ENCODE measurements around the gene KIAA2012.

KIAA2012 gene

DNA sequence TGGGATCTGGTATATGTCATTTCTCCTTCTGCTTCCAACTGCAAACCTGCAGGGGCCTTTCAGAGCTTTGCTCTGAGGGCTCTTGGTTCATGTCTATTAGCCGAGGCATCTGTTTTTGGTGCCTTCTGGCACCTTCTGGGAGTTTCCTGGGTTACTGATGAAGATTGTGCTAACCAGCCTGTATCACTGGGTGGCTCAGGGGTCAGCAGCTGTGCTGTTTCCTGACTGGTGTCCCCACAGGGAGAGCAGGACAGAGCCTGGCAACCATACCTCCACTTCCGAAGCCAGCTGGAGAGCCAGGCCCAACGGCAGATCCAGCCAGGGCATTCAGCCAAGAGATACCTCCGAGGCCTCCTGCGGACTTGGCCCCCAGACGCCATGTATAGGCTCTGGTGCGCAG is 17.5 kb downstream of the KIAA2012 start:
- H3K9me3 ChIP-seq (ENCODE audit: control insufficient read depth, insufficient read depth, low read length): no peaks in the 10 kb centered on the region
- H3K4me1 ChIP-seq (ENCODE audit: control insufficient read depth, low read length): no peaks in the 10 kb centered on the region
- peaks cover 10% of the 10 kb centered on the region for H3K27me3 ChIP-seq (ENCODE audit: control insufficient read depth, low read length)
- H3K4me2 ChIP-seq (ENCODE audit: low read length): no peak overlapping the region
- no peak overlapping the region for H3K4me3 ChIP-seq (ENCODE audit: low read length)
- no peaks in the 10 kb centered on the region for H4K20me1 ChIP-seq (ENCODE audit: control insufficient read depth, insufficient read depth, low read depth, low read length)
- H3F3A ChIP-seq (ENCODE audit: control insufficient read depth, insufficient read depth): no peaks in the 10 kb centered on the region
- H3K9me2 ChIP-seq (replicated peaks; ENCODE audit: control insufficient read depth, low read length): no peaks in the 10 kb centered on the region
- H3K36me3 ChIP-seq (ENCODE audit: control insufficient read depth, low read length): no peaks in the 10 kb centered on the region
- no peak for TF ChIP-seq EZH2phosphoT487 (IDR thresholded peaks at IDR 0.05; ENCODE audit: borderline replicate concordance, low read length)
- TF ChIP-seq CTCF (IDR thresholded peaks at IDR 0.05; ENCODE audit: low read depth, low read length, poor library complexity, severe bottlenecking): no peak
- no peaks in the 10 kb centered on the region for H3K79me2 ChIP-seq (ENCODE audit: control insufficient read depth, low read length)
- no peak overlapping the region for H3K27ac ChIP-seq (ENCODE audit: low read depth, low read length)

DNA sequence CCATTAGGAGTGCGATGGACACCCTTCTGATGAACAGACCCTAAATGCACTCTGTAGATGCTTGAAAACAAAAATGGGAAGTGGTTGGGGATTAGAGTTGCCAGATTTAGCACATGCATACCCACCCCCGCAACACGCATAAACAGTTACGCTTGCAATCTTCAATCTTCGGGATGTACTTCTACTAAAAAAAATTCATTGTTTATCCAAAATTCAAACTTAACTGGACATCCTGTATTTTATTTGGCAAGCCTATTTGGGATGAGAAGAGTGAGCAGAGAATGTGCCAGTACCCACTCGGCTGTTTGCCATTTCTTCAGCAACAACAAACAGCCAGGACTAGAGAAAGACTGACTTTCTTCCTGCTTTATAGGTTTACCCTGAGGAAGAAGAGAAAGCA is 18.4 kb downstream of the KIAA2012 start:
- H3K27ac ChIP-seq (ENCODE audit: low read depth, low read length): no peak overlapping the region
- no peak overlapping the region for H3K4me2 ChIP-seq (ENCODE audit: low read length)
- no peaks in the 10 kb centered on the region for H3K79me2 ChIP-seq (ENCODE audit: control insufficient read depth, low read length)
- no peaks in the 10 kb centered on the region for H3K36me3 ChIP-seq (ENCODE audit: control insufficient read depth, low read length)
- H3F3A ChIP-seq (ENCODE audit: control insufficient read depth, insufficient read depth): no peaks in the 10 kb centered on the region
- no peak for TF ChIP-seq CTCF (IDR thresholded peaks at IDR 0.05; ENCODE audit: low read depth, low read length, poor library complexity, severe bottlenecking)
- TF ChIP-seq EZH2phosphoT487 (IDR thresholded peaks at IDR 0.05; ENCODE audit: borderline replicate concordance, low read length): no peak
- H4K20me1 ChIP-seq (ENCODE audit: control insufficient read depth, insufficient read depth, low read depth, low read length): no peaks in the 10 kb centered on the region
- H3K27me3 ChIP-seq (ENCODE audit: control insufficient read depth, low read length): peaks cover 10% of the 10 kb centered on the region
- H3K4me1 ChIP-seq (ENCODE audit: control insufficient read depth, low read length): no peaks in the 10 kb centered on the region
- no peaks in the 10 kb centered on the region for H3K9me2 ChIP-seq (replicated peaks; ENCODE audit: control insufficient read depth, low read length)
- no peaks in the 10 kb centered on the region for H3K9me3 ChIP-seq (ENCODE audit: control insufficient read depth, insufficient read depth, low read length)
- no peak overlapping the region for H3K4me3 ChIP-seq (ENCODE audit: low read length)

GRCh38 chr2:202094426-202094986 is 21.5 kb downstream of the KIAA2012 start:
- H3K79me2 ChIP-seq (ENCODE audit: control insufficient read depth, low read length): no peaks in the 10 kb centered on the region
- TF ChIP-seq CTCF (IDR thresholded peaks at IDR 0.05; ENCODE audit: low read depth, low read length, poor library complexity, severe bottlenecking) (no peak), EZH2phosphoT487 (IDR thresholded peaks at IDR 0.05; ENCODE audit: borderline replicate concordance, low read length) (no peak)
- no peak overlapping the region for H3K4me3 ChIP-seq (ENCODE audit: low read length)
- H3K4me2 ChIP-seq (ENCODE audit: low read length): no peak overlapping the region
- H3K27me3 ChIP-seq (ENCODE audit: control insufficient read depth, low read length): peaks cover 5% of the 10 kb centered on the region; the same call in 1 of the 2 replicates
- no peaks in the 10 kb centered on the region for H3F3A ChIP-seq (ENCODE audit: control insufficient read depth, insufficient read depth)
- H3K9me2 ChIP-seq (replicated peaks; ENCODE audit: control insufficient read depth, low read length): no peaks in the 10 kb centered on the region
- no peaks in the 10 kb centered on the region for H3K36me3 ChIP-seq (ENCODE audit: control insufficient read depth, low read length)
- H3K27ac ChIP-seq (ENCODE audit: low read depth, low read length): no peak overlapping the region
- no peaks in the 10 kb centered on the region for H3K4me1 ChIP-seq (ENCODE audit: control insufficient read depth, low read length)
- no peaks in the 10 kb centered on the region for H4K20me1 ChIP-seq (ENCODE audit: control insufficient read depth, insufficient read depth, low read depth, low read length)
- H3K9me3 ChIP-seq (ENCODE audit: control insufficient read depth, insufficient read depth, low read length): no peaks in the 10 kb centered on the region
